Lung (tissue), 12 donors: ENCODE results near the gene ENTHD1. TPM values are rescaled to one million over a fixed set of nuclear protein-coding genes. Genes with fewer than 3 reads are reported as not detected.

Experiments used
- ATAC-seq: fragments of 200-7000 bp; cut with Tn5 transposase; one replicate; pipeline ENCODE4 v1.9.1; 2020; ENCODE audit warnings: moderate number of reproducible peaks; ENCODE audit not compliant: insufficient read depth, low FRiP score
- DNase-seq, 3 donors: peaks; one replicate each; pipeline ENCODE4 v3.0.0-alpha.2; 2013 to 2017
- H3K27ac ChIP-seq, 2 donors: one replicate each; pipeline ENCODE4 v1.5.1; 2013; ENCODE audit warnings: mild to moderate bottlenecking in 2 of 2, moderate library complexity in 2 of 2, control low read depth in 1 of 2, inconsistent platforms in 1 of 2, low read depth in 1 of 2, low read length in 1 of 2
- H3K27me3 ChIP-seq, 3 donors: one replicate each; pipeline ENCODE4 v1.5.1; 2013; ENCODE audit warnings: low read length in 2 of 3; ENCODE audit not compliant: control insufficient read depth in 3 of 3, insufficient read depth in 3 of 3
- H3K36me3 ChIP-seq, 4 donors: one replicate each; pipeline ENCODE4 v1.5.1; 2013; ENCODE audit warnings: low read length in 4 of 4, mild to moderate bottlenecking in 1 of 4, moderate library complexity in 1 of 4; ENCODE audit not compliant: control insufficient read depth in 4 of 4, insufficient read depth in 4 of 4
- H3K4me1 ChIP-seq, 5 donors: one replicate each; pipeline ENCODE4 v1.5.1; 2013; ENCODE audit warnings: low read length in 5 of 5, mild to moderate bottlenecking in 2 of 5, moderate library complexity in 1 of 5; ENCODE audit not compliant: control insufficient read depth in 5 of 5, insufficient read depth in 5 of 5
- H3K4me3 ChIP-seq: one replicate; pipeline ENCODE4 v1.5.1; 2013; ENCODE audit warnings: mild to moderate bottlenecking, control low read depth, moderate library complexity
- H3K9ac ChIP-seq, 2 donors: one replicate each; pipeline ENCODE4 v1.5.1; 2013; ENCODE audit warnings: low read length in 2 of 2, control low read depth in 1 of 2; ENCODE audit not compliant: insufficient read depth in 1 of 2
- H3K9me3 ChIP-seq, 4 donors: one replicate each; pipeline ENCODE4 v1.5.1; 2013; ENCODE audit warnings: low read length in 3 of 4, mild to moderate bottlenecking in 1 of 4, moderate library complexity in 1 of 4; ENCODE audit not compliant: control insufficient read depth in 4 of 4, insufficient read depth in 3 of 4
- CTCF ChIP-seq: IDR thresholded peaks from 2 replicates; pipeline ENCODE4 v1.5.1; 2012; ENCODE audit warnings: mild to moderate bottlenecking; ENCODE audit errors: control extremely low read depth, extremely low read depth
- WGBS, 2 donors: extraction: QIAGEN DNeasy Blood & Tissue Kit; methylation state at CpG; one replicate each; pipeline ENCODE4 v1.1.7; 2013; 5-methylcytosine and 5-hydroxymethylcytosine counted together
- polyA plus RNA-seq, 2 donors: library from polyadenylated mRNA; stranded (reverse); fragments of 200-250 nt; gene quantifications; one replicate each; pipeline ENCODE4 v1.2.1, GENCODE V29; 2013
- total RNA-seq, 2 donors: library from RNA; depleted of rRNA in 1 of 2; stranded (reverse); fragments of >200 nt in 1 of 2; gene quantifications; one replicate each; pipeline ENCODE4 v1.2.1, GENCODE V29; 2014 to 2021
- donor health status: control.
- donor health status: control.
- donor health status: Bipolar disorder and iron deficiency.
- donor health status: healthy.
- donor health status: DM: yes; HTN: yes; CAD: no.

Gene ENTHD1
- total and polyA plus RNA-seq, 4 donors = 0.04 to 0.15 TPM; not detected in 2

GRCh38 chr22:39732625-39733024 is 160.9 kb downstream of the ENTHD1 start:
- DNase-seq = no peak
- TF ChIP-seq CTCF = no peak
- H3K36me3 ChIP-seq = no peaks in the 10 kb centered on the region
- ATAC-seq = no peak
- peaks cover 0 to 20% (median 0%) of the 10 kb centered on the region in 3 donors for H3K27me3 ChIP-seq
- no peaks in the 10 kb centered on the region for H3K4me1 ChIP-seq
- peaks cover 0 to 12% (median 0%) of the 10 kb centered on the region in 4 donors for H3K9me3 ChIP-seq
- H3K4me3 ChIP-seq = no peak overlapping the region
- 76 to 87% methylated on average over 8 of the region's 8 CpGs for WGBS, 2 donors
- no peak overlapping the region for H3K27ac ChIP-seq
- no peak overlapping the region for H3K9ac ChIP-seq

GRCh38 chr22:39731881-39732555 is 161.5 kb downstream of the ENTHD1 start:
- Histone ChIP-seq H3K4me1 (no peaks in the 10 kb centered on the region), H3K9me3 (peaks cover 0 to 12% (median 0%) of the 10 kb centered on the region in 4 donors), H3K4me3 (no peak overlapping the region), H3K27me3 (peaks cover 0 to 17% (median 5%) of the 10 kb centered on the region in 3 donors), H3K9ac (no peak overlapping the region), H3K27ac (no peak overlapping the region), H3K36me3 (no peaks in the 10 kb centered on the region)
- ATAC-seq (no peak), DNase-seq (no peak)
- 55 to 68% methylated on average over 12 of the region's 12 CpGs for WGBS, 2 donors
- no peak for TF ChIP-seq CTCF

- no peak for TF ChIP-seq CTCF
- Histone ChIP-seq H3K4me1 (no peaks in the 10 kb centered on the region), H3K9ac (no peak overlapping the region), H3K9me3 (peaks cover 0 to 12% (median 0%) of the 10 kb centered on the region in 4 donors), H3K27ac (no peak overlapping the region), H3K36me3 (no peaks in the 10 kb centered on the region), H3K27me3 (peaks cover 0 to 20% (median 5%) of the 10 kb centered on the region in 3 donors), H3K4me3 (no peak overlapping the region)
- 80 to 84% methylated on average over 5 of the region's 5 CpGs for WGBS, 2 donors
- DNase-seq (no peak), ATAC-seq (no peak)
Measured at GRCh38 chr22:39731481-39731880, 162.1 kb downstream of the ENTHD1 start.
